GM18520 (cell line): ENCODE results near the gene KCNQ1OT1.
"Not testable (repeated sequence)": the region's sequence is repeated elsewhere in the genome, so short reads cannot be mapped to it uniquely, and the experiment has no call there.

Source experiments
- ATAC-seq: cut with Tn5 transposase; IDR thresholded peaks from one replicate; pipeline ENCODE4 v1.9.1; 2021; ENCODE audit not compliant: unreplicated experiment

The KCNQ1OT1 gene

DNA sequence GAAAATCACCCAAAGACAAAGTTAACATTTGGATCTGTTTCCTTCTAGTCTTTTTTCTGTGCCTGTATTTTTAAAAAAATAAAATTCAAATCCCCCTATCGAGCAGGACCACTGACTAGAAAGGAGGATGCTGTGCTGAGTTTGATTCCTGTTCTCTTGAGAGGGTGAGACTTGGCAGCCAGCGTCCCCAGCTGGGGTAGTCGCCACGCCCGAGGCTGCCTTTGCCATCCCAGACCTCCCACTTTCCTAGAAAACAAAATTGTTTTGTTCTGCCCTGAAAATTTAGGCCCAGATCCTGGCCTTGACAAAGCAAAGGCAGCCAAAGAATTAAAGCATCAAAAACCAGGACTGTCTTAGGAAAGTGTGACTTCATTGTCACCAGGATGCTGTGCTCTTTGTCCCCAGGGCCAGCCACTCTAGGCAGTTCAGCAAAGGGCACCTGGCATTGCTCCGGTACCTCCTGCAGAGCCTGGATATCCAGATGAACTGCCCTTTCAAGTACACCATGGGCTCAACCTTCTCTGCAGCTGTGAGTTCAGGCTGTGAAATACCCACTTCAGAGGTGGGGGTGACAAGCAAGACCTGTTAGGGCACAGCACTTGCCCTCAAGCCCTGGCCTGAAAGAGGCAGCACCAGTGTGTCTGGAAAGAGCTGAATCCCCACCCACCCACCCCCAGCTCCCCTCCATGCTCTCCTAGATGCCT is 44.6 kb downstream of the KCNQ1OT1 start:
- no peak for ATAC-seq

DNA sequence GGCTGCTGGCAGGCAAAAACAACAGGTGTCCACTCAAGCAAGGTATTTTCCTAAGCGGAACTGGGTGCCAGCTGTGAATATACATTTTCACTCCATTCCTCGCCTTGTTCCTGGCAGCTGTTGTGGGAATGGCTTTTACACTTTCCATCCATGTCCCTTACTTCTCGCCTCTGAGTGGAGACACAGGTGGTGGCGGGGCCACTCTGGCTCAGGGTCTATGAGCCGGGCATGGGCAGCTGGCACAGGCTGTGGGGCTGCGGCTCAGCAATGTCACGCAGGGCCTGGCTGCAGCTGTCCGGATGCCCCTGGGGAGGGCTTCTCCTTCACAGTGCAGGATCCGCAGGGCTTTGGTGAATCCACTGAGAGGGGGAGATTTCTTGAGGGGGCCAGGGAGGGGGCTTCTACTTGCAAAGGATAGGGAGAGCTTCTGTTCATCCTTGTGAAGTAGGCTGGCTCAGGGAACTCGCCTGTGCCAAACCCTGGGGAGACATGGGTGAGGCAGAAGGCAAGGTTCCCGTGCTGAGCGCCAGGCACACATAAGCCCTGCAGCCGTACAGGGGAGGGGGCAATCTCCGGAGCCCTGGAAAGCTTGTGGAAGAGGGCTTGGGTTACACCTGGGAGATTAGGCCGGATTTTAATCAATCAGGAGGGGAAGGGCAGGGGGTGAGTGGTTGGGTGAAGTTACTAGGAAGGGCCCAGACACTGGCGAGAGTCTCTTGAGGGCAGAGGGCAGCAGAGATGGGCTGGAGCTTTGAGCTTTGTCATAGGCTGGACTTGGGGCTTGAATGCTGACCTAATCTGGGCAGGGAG is 45.7 kb downstream of the KCNQ1OT1 start:
- no peak for ATAC-seq

DNA sequence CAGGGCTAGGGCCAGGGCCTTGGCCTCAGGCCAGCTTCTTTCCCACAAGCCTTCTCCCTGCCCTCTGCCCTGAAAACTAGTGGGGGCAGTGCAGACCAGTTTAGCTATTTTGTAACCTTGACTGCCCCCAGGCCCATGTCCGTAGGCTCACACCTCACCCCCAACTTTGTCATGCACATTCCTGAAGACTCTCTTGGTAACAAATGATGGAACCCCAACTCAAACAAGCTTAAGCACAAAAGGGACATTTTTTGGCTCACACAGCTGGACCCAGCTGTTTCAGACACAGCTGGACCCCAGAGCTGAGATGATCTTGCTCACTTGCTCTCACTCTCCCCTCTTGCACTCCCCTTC is 46.6 kb downstream of the KCNQ1OT1 start:
- no peak for ATAC-seq

GRCh38 chr11:2652333-2653197 is 47.2 kb downstream of the KCNQ1OT1 start:
- no peak for ATAC-seq

GRCh38 chr11:2651826-2652271 is 47.9 kb downstream of the KCNQ1OT1 start:
- ATAC-seq: no peak

DNA sequence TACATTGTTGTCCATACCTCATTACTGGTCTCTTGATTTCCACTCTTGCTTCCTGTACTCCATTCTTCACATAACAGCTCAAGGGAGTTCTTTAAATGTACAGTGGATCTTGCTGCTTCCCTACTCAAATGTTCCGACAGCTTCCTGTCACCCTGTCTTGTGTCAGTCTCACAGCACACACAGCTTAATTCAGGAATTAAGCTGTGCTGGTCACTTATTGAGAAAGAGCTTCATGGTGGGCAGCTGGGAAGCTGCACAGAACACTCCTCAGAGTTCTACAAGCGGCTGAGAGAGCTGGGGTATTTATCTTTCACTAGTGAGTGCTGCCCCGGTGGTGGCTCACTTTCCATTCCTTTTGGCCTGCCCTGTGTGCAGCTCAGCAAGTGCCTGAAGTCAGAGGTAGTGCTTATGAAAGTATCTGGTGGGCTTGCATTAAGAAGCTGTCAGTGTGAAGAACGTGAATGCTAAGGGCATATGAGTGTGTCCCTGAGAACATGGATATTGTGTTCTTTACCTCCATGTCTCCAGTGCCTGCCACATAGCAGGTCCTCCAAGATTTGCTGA is 48.7 kb downstream of the KCNQ1OT1 start:
- no peak for ATAC-seq

GRCh38 chr11:2650343-2650867 is 49.4 kb downstream of the KCNQ1OT1 start:
- ATAC-seq: no peak

DNA sequence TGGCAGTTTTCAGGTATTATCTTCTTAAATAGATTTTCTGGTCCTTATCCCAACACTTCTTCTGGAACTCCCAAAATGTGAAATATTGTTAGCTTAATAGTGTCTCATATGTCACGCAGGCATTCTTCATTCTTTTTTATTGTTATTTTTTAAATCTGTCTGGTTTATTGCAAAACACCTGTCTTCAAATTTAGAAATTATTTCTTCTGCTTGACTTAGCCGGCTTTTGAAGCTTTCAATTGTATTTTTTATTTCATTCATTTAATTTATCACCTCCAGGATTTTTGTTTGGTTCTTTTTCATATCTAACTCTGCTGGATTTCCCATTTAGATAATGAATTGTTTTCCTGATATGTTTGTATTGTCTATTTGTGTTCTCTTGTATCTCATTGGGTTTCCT is 49.9 kb downstream of the KCNQ1OT1 start:
- ATAC-seq: no peak

GRCh38 chr11:2649400-2649799 is 50.4 kb downstream of the KCNQ1OT1 start:
- no peak for ATAC-seq

- ATAC-seq: no peak
Observed at GRCh38 chr11:2647953-2648352, 51.8 kb downstream of the KCNQ1OT1 start.

DNA sequence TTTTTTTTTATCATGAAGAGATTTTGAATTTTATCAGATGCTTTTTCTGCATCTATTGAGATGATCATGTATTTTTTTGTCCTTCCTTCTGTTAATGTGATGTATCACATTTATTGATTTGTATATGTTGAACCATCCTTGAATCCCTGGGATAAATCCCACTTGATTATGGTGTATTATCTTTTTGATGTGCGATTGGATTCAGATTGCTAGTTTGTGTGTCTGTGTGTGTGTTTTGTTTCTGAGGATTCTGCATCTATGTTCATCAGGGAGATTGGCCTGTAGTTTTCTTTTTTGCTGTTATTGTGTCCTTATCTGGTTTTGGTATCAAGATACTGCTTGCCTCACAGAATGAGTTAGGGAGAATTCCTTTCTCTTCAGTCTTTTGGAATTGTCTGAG is 52.6 kb downstream of the KCNQ1OT1 start:
- no peak for ATAC-seq

DNA sequence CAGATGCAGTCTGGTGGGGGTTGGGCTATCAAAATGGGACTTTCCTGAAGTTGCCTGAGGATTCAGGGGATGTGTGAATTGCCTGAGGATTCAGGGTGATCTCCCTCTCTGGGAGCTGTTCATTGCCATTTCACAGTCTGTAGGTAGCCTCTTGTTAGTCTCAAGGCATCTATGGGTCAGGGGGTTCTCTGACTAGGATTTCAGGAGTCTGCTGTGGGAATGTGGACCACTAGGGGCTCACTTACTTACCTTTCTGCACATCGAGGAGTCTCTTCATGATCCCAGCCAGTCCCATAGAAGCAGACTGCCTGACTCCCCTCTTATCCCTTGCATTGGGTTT is 54.0 kb downstream of the KCNQ1OT1 start:
- ATAC-seq: no peak

DNA sequence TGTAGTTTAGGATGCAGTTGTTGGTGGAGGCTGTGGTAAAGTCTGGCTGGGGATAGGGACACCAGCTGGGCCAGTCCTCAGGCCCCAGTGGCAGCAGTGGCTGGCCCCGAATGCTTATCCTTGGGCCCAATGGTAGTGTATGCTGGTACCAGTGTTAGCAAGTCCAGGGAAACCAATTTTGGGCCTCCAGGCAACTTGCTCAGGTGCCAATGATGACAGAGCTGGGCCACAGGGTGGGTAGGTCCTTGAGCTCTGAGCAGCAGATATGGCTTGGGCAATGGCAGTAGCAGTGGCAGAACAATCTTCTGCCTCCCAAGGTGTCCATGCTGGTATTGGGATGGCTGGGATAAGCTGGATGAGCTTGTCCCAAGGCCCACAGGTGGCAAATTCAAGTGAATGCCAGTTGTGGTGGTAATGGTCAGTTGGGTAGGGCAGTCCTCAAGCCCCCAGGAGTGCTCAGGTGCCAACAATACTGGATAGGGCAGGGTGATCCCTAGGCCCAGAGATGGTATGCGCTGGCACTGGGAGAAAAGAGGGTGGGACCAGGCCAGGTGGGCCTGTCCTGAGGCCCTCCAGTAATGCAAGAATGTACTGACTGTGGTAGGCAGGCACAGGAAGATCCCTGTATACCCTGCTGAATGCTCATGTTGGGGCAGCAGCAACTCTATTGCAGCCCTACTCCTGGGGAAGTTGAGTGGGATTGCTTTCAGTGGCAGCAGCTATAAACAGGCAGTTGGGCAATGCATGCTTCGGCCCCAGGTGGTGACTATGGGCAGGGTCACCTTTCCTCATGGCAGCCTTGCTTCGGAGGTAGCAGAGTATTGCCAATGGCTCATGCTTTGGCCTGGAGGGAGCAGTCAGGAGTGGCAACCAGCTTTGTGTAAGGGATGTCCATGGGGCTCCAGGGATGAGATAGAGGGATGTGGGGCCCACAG is 54.7 kb downstream of the KCNQ1OT1 start:
- ATAC-seq: no peak

- no peak for ATAC-seq
Observed at GRCh38 chr11:2643746-2644145, 56.0 kb downstream of the KCNQ1OT1 start.

DNA sequence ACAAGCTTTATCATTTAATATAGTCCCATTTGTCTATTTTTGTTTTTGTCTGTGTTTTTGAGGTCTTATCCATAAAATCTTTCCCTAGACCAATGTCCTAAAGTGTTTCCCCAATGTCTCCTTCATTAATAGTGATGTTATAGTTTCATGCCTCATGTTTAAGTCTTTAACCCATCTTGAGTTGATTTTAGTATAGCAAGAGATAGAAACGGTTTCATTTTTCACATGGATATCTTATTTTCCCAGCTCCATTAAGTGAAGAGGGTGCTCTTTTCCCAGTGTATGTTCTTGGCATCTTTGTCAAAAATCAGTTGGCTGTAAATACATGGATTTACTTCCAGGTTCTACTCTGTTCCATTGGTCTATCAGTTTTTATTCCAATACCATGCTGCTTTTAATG is 58.2 kb downstream of the KCNQ1OT1 start:
- no peak for ATAC-seq

- ATAC-seq: not testable (repeated sequence)
Observed at GRCh38 chr11:2639763-2640162, 60.0 kb downstream of the KCNQ1OT1 start.

- no peak for ATAC-seq
Observed at GRCh38 chr11:2631161-2631560, 68.6 kb downstream of the KCNQ1OT1 start.

DNA sequence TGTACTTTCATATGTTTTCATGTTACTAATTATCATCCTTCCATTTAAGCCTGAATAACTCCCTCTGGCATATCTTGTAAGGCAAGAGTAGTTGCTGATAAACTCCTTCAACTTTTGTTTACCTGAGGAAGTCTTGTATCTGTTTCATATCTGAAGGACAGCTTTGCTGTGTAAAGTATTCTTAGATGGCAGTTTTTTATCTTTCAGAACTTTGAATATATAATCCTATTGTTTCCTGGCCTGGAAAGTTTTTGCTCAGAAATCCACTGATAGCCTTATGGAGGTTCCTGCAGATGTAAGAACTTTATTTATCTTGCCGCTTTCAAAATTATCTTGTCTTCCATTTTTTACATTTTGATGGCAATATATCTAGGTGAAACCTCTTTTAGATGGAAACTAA is 69.1 kb downstream of the KCNQ1OT1 start:
- ATAC-seq: no peak

DNA sequence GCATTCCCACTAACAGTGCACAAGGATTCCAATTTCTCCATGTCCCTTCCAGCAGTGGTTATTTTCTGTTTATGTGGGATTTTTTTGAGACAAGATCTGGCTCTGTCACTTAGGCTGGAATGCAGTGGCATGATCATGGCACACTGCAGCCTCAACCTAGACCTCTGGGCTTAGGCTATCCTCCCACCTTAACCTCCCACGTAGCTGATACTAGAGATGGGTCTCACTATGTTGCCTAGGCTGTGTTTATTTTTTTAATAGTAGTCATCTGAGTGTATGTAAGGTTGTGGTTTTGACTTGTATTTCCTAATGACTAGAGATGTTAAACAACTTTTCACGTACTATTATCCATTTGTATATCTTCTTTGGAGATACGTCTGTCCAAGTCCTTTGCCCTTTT is 74.6 kb downstream of the KCNQ1OT1 start:
- ATAC-seq: no peak

GRCh38 chr11:2621894-2622293 is 77.9 kb downstream of the KCNQ1OT1 start:
- ATAC-seq: no peak
